GM08714 (cell line): ENCODE results near the gene KRT33A.

Source experiments
- H3K4me3 ChIP-seq: fragments of 200-500 bp; sonication (Bioruptor generic); 2 replicates; pipeline ENCODE4 v1.5.1; 2014; ENCODE audit warnings: mild to moderate bottlenecking, low read length, inconsistent platforms
- ZNF274 ChIP-seq: IDR thresholded peaks from 2 replicates; pipeline ENCODE4 v1.6.1; 2012; ENCODE audit warnings: mild to moderate bottlenecking, low read depth, low read length

KRT33A gene

GRCh38 chr17:41326173-41327145 lies 24.2 kb downstream of the KRT33A start:
- no peak for TF ChIP-seq ZNF274
- H3K4me3 ChIP-seq = no peak overlapping the region

- no peak overlapping the region for H3K4me3 ChIP-seq
- no peak for TF ChIP-seq ZNF274
Measured at GRCh38 chr17:41325611-41326010, 25.0 kb downstream of the KRT33A start.

- no peak for TF ChIP-seq ZNF274
Measured at GRCh38 chr17:41325126-41325525, 25.5 kb downstream of the KRT33A start.

GRCh38 chr17:41324180-41325075 lies 26.2 kb downstream of the KRT33A start:
- TF ChIP-seq ZNF274 = no peak
- no peak overlapping the region for H3K4me3 ChIP-seq

More at GRCh38 chr17:41325126-41325525, 25.5 kb downstream of the KRT33A start:
- no peak overlapping the region for H3K4me3 ChIP-seq

GRCh38 chr17:41322903-41323895 lies 27.4 kb downstream of the KRT33A start:
- no peak overlapping the region for H3K4me3 ChIP-seq
- no peak for TF ChIP-seq ZNF274

GRCh38 chr17:41322094-41322902 lies 28.3 kb downstream of the KRT33A start:
- no peak overlapping the region for H3K4me3 ChIP-seq

GRCh38 chr17:41318231-41318630 lies 32.4 kb downstream of the KRT33A start:
- no peak overlapping the region for H3K4me3 ChIP-seq
- no peak for TF ChIP-seq ZNF274

More at GRCh38 chr17:41322094-41322902, 28.3 kb downstream of the KRT33A start:
- no peak for TF ChIP-seq ZNF274

GRCh38 chr17:41315814-41316445 lies 34.7 kb downstream of the KRT33A start:
- H3K4me3 ChIP-seq = no peak overlapping the region
- TF ChIP-seq ZNF274 = no peak

GRCh38 chr17:41315204-41315794 lies 35.3 kb downstream of the KRT33A start, which contains the start of gene KRTAP17-1:
Gene KRTAP17-1 (minus strand): TSS chr17:41315710. CDS start chr17:41315650, 60 bp downstream.
- TF ChIP-seq ZNF274 = no peak
- no peak within 1 kb of the TSS for H3K4me3 ChIP-seq

- no peak overlapping the region for H3K4me3 ChIP-seq
- TF ChIP-seq ZNF274 = no peak
Measured at GRCh38 chr17:41311111-41311510, 39.5 kb downstream of the KRT33A start.

GRCh38 chr17:41308918-41309359 lies 41.7 kb downstream of the KRT33A start, which contains the start of gene KRTAP16-1:
Gene KRTAP16-1 (minus strand): TSS chr17:41309309. CDS start chr17:41309253, 56 bp downstream.
- TF ChIP-seq ZNF274 = no peak
- H3K4me3 ChIP-seq = no peak within 1 kb of the TSS
